B cell (primary cell): ENCODE measurements around the gene HOXA4. TPM values are rescaled to one million over a fixed set of nuclear protein-coding genes. Genes with fewer than 3 reads are reported as not detected.

Source experiments
- ATAC-seq: fragments of 200-7000 bp; cut with Tn5 transposase; one replicate; pipeline ENCODE4 v1.10.0; 2021; ENCODE audit warnings: low read depth, mild to moderate bottlenecking, moderate number of reproducible peaks, moderate library complexity
- CTCF ChIA-PET: fragments of 350-600 bp; sonication (Branson Sonifier 250); formaldehyde crosslinking; loops from one replicate; lab custom pipeline; 2021; ENCODE audit warnings: antibody characterized with exemption, inconsistent platforms; lab: Charles Lee
- POLR2A ChIA-PET: fragments of 350-600 bp; sonication (Branson Sonifier 250); formaldehyde crosslinking; loops from one replicate; lab custom pipeline; 2021; ENCODE audit warnings: antibody characterized with exemption; lab: Charles Lee
- DNase-seq: peaks from one replicate; pipeline ENCODE4 v3.0.0; 2013
- H2AFZ ChIP-seq: 2 replicates; pipeline ENCODE4 v1.6.1; 2012; ENCODE audit warnings: mild to moderate bottlenecking, low read depth, low read length; ENCODE audit not compliant: insufficient read depth, poor library complexity, severe bottlenecking
- H3K27ac ChIP-seq, 2 donors: 1 replicate in 1 of 2; 2 replicates in 1 of 2; pipeline ENCODE4 v1.5.1; 2012 to 2013; ENCODE audit warnings: low read length in 2 of 2, mild to moderate bottlenecking in 2 of 2, moderate library complexity in 1 of 2
- H3K27me3 ChIP-seq, 4 experiments: fragments of 200-600 bp in 1 of 4; sonication (generic) in 1 of 4; replicated peaks in 1 of 4; 1 replicate in 2 of 4; 2 replicates in 2 of 4; pipeline versions ENCODE4 v1.6.1 to v1.7.0; 2013 to 2016; ENCODE audit warnings: low read length in 3 of 4, mild to moderate bottlenecking in 2 of 4, mixed read lengths in 1 of 4, moderate library complexity in 1 of 4; ENCODE audit not compliant: insufficient read depth in 4 of 4, control insufficient read depth in 3 of 4; ENCODE audit errors: control extremely low read depth in 1 of 4
- H3K36me3 ChIP-seq, 2 experiments: replicated peaks in 1 of 2; 1 replicate in 1 of 2; 2 replicates in 1 of 2; pipeline versions ENCODE4 v1.6.1 to v1.7.1; 2013; ENCODE audit warnings: low read length in 1 of 2; ENCODE audit not compliant: insufficient read depth in 2 of 2, control insufficient read depth in 1 of 2; ENCODE audit errors: control extremely low read depth in 1 of 2, extremely low read depth in 1 of 2
- H3K4me1 ChIP-seq, 2 donors: fragments of 200-600 bp in 1 of 2; sonication (generic) in 1 of 2; 1 replicate in 1 of 2; 2 replicates in 1 of 2; pipeline versions ENCODE4 v1.5.1 to v1.6.1; 2013 to 2017; ENCODE audit warnings: low read length in 2 of 2; ENCODE audit not compliant: control insufficient read depth in 2 of 2, insufficient read depth in 2 of 2
- H3K4me2 ChIP-seq: replicated peaks from 2 replicates; pipeline ENCODE3; 2012; ENCODE audit warnings: mild to moderate bottlenecking, low read depth, low read length; ENCODE audit not compliant: poor library complexity, severe bottlenecking
- H3K4me3 ChIP-seq, 5 experiments: fragments of 200-600 bp in 1 of 5; sonication (generic) in 1 of 5; 1 replicate in 3 of 5; 2 replicates in 2 of 5; pipeline versions ENCODE4 v1.5.1 to v1.7.0; 2011 to 2016; ENCODE audit warnings: low read length in 4 of 5, mild to moderate bottlenecking in 4 of 5, low read depth in 2 of 5, control low read depth in 1 of 5, moderate library complexity in 1 of 5; ENCODE audit not compliant: insufficient read depth in 1 of 5; ENCODE audit errors: control extremely low read depth in 1 of 5, extremely low read depth in 1 of 5
- H3K79me2 ChIP-seq: fragments of 200-600 bp; sonication (generic); one replicate; pipeline ENCODE4 v1.6.0; 2016; ENCODE audit warnings: low read length; ENCODE audit not compliant: control insufficient read depth, insufficient read depth
- H3K9ac ChIP-seq: fragments of 200-600 bp; sonication (generic); 2 replicates; pipeline ENCODE4 v1.6.1; 2017; ENCODE audit warnings: mild to moderate bottlenecking, low read length, moderate library complexity
- H3K9me3 ChIP-seq, 3 donors: one replicate each; pipeline versions ENCODE4 v1.6.1 to v1.7.1; 2013; ENCODE audit warnings: low read length in 2 of 3; ENCODE audit not compliant: control insufficient read depth in 2 of 3, insufficient read depth in 1 of 3; ENCODE audit errors: control extremely low read depth in 1 of 3
- H4K20me1 ChIP-seq: 2 replicates; pipeline ENCODE4 v1.6.0; 2012; ENCODE audit warnings: mild to moderate bottlenecking, low read length; ENCODE audit not compliant: insufficient read depth, control insufficient read depth, poor library complexity, severe bottlenecking
- H3K27ac Mint-ChIP-seq: one replicate; pipeline ENCODE4 v1.8.0; 2021; ENCODE audit warnings: mixed read lengths
- H3K27me3 Mint-ChIP-seq: one replicate; pipeline ENCODE4 v1.8.0; 2021; ENCODE audit warnings: mixed read lengths
- H3K4me1 Mint-ChIP-seq: one replicate; pipeline ENCODE4 v1.8.0; 2021; ENCODE audit warnings: mixed read lengths
- H3K4me3 Mint-ChIP-seq: one replicate; pipeline ENCODE4 v1.8.0; 2021; ENCODE audit warnings: mixed read lengths
- H3K9me3 Mint-ChIP-seq: one replicate; pipeline ENCODE4 v1.8.0; 2022; ENCODE audit warnings: mixed read lengths; ENCODE audit not compliant: insufficient read depth
- EZH2 ChIP-seq: IDR thresholded peaks from 2 replicates; pipeline ENCODE4 v1.6.1; 2012; ENCODE audit warnings: borderline replicate concordance, low read depth, mild to moderate bottlenecking, moderate library complexity, low read length; ENCODE audit not compliant: insufficient read depth, poor library complexity, severe bottlenecking
- WGBS: methylation state at CpG from one replicate; pipeline ENCODE4 v1.1.5; 2013; ENCODE audit warnings: missing lambda C conversion rate; ENCODE audit not compliant: insufficient coverage; 5-methylcytosine and 5-hydroxymethylcytosine counted together
- intact Hi-C: fragments of 100-400 bp; cut with micrococcal nuclease; formaldehyde crosslinking; loops from one replicate; pipeline ENCODE4 v1.10.0; 2022
- polyA plus RNA-seq: library from polyadenylated mRNA; depleted of rRNA; stranded (reverse); fragments of >200 nt; gene quantifications from 2 replicates; pipeline ENCODE4 v1.2.3, GENCODE V29; 2012
- total RNA-seq, 2 donors: library from RNA; stranded (reverse); fragments of 120-200 nt in 1 of 2; gene quantifications; 1 replicate in 1 of 2; 2 replicates in 1 of 2; pipeline versions ENCODE4 v1.2.3 to v1.2.4, GENCODE V29; 2013 to 2022
- TF ChIP-seq, protein P1 (sequence below): fragments of 200-600 bp; IDR thresholded peaks from one replicate; pipeline ENCODE4 v1.8.0; 2022; ENCODE audit warnings: antibody characterized with exemption, mild to moderate bottlenecking

HOXA4 gene
- total and polyA plus RNA-seq, 2 donors (not counting 1 experiment from before 2014, with no cell fraction given): 0.30 TPM; not detected in 1

DNA sequence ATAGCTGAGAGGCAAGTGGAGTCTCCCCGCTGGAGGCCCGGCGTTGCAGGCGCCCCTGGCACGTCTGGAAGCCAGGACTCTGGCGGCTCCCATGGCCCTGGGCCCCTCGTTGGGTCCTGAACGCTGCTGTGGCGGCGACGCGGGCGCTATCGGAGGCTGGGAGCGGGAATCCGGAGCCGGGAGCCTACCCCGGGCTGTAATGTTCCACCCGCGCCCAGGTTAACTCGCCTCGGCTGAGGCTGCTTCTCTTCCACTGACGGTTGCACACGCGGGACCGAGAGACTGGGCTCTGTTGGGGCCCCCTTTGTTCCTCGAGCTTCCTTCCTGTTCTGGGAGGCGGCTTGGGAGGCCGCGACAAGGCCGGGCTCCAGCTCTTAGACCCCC lies 14.2 kb upstream of the HOXA4 start:
- ATAC-seq: no peak
- H3K27ac ChIP-seq: no peak overlapping the region
- peaks cover 0 to 56% (median 0%) of the 10 kb centered on the region in 3 donors for H3K9me3 ChIP-seq
- 76% methylated on average over 31 of the region's 31 CpGs for WGBS
- peaks cover 57% of the 10 kb centered on the region for H3K27me3 Mint-ChIP-seq
- H3K4me1 ChIP-seq: peaks cover 21 to 22% of the 10 kb centered on the region in 2 donors
- H2AFZ ChIP-seq: no peak overlapping the region
- H3K27me3 ChIP-seq: peaks cover 0 to 71% (median 43%) of the 10 kb centered on the region in 4 experiments
- no peak overlapping the region for H3K4me3 Mint-ChIP-seq
- H3K4me3 ChIP-seq: no peak overlapping the region
- no peak overlapping the region for H3K4me2 ChIP-seq
- ChIA-PET CTCF (interaction anchor here (1.0 to 1.7 kb wide), 3 partner anchors 17 to 458 kb away, joined by 3 to 7 read pairs (median 3); no protein-coding TSS in a partner anchor), POLR2A (no interaction called here)
- intact Hi-C loops: no loop called here
- TF ChIP-seq, protein P1, sequence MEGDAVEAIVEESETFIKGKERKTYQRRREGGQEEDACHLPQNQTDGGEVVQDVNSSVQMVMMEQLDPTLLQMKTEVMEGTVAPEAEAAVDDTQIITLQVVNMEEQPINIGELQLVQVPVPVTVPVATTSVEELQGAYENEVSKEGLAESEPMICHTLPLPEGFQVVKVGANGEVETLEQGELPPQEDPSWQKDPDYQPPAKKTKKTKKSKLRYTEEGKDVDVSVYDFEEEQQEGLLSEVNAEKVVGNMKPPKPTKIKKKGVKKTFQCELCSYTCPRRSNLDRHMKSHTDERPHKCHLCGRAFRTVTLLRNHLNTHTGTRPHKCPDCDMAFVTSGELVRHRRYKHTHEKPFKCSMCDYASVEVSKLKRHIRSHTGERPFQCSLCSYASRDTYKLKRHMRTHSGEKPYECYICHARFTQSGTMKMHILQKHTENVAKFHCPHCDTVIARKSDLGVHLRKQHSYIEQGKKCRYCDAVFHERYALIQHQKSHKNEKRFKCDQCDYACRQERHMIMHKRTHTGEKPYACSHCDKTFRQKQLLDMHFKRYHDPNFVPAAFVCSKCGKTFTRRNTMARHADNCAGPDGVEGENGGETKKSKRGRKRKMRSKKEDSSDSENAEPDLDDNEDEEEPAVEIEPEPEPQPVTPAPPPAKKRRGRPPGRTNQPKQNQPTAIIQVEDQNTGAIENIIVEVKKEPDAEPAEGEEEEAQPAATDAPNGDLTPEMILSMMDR: no peak
- TF ChIP-seq EZH2: no peak
- H3K27ac Mint-ChIP-seq: no peak overlapping the region
- no peak for DNase-seq
- no peak overlapping the region for H3K9ac ChIP-seq
- no peaks in the 10 kb centered on the region for H3K79me2 ChIP-seq
- peaks cover 17% of the 10 kb centered on the region for H3K4me1 Mint-ChIP-seq
- H4K20me1 ChIP-seq: no peaks in the 10 kb centered on the region
- H3K36me3 ChIP-seq: no peaks in the 10 kb centered on the region
- H3K9me3 Mint-ChIP-seq: no peaks in the 10 kb centered on the region

DNA sequence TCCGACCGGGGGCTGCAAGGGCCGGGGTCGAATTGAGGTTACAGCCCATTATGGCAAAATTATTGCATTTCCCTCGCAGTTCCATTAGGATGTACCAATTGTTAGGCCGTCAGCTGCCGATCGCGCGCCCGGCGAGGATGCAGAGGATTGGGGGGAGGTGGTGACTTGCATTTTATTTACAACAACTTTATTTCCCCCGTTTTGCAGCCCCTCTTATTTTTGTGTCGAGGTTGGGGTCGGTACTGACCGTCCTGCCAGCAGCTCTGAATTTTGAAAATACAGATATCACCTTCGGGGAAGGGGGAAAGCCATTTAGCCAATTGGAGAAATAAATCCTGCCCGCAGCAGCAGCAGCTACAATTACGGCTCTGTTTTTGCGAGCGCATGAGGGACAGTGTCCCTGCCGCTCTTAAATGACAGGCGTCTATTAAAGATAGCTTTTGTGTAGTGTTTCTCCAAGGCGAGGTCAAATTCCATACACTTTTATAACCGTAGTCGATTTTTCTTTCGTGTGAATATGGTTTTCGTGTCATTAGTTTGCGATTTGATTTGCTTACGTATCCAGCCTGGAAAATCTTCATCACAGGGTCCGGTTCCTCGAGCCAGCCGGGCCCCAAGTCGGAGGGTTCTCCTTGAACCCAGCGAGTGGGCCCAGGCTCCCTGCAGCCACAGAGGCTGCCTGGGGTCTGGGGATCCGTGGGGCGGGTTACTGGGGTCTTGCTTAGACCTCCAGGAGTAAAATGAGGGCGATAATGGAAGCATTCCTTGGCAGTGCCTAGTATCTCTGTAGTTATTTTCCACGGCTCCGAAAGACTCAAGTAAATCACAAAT lies 13.6 kb upstream of the HOXA4 start:
- peaks cover 17% of the 10 kb centered on the region for H3K4me1 Mint-ChIP-seq
- ATAC-seq (no peak), DNase-seq (no peak)
- WGBS: 90% methylated on average over 26 of the region's 40 CpGs
- H3K9me3 ChIP-seq: peaks cover 0 to 59% (median 0%) of the 10 kb centered on the region in 3 donors
- no peaks in the 10 kb centered on the region for H4K20me1 ChIP-seq
- H3K4me2 ChIP-seq: peak overlapping the region; percentile 17
- CTCF ChIA-PET: interaction anchor here (1.0 to 1.7 kb wide), 6 partner anchors 13 to 461 kb away, joined by 3 to 7 read pairs (median 3); no protein-coding TSS in a partner anchor
- no peak overlapping the region for H3K4me3 Mint-ChIP-seq
- no peaks in the 10 kb centered on the region for H3K79me2 ChIP-seq
- no peak overlapping the region for H3K27ac ChIP-seq
- no peaks in the 10 kb centered on the region for H3K9me3 Mint-ChIP-seq
- no peak overlapping the region for H2AFZ ChIP-seq
- no peak overlapping the region for H3K4me3 ChIP-seq
- H3K27me3 ChIP-seq: peaks cover 0 to 67% (median 37%) of the 10 kb centered on the region in 4 experiments
- H3K36me3 ChIP-seq: no peaks in the 10 kb centered on the region
- H3K4me1 ChIP-seq: peaks cover 19 to 21% of the 10 kb centered on the region in 2 donors
- intact Hi-C loops: no loop called here
- no peak overlapping the region for H3K27ac Mint-ChIP-seq
- TF ChIP-seq, protein P1: peak; percentile 24
- no peak for TF ChIP-seq EZH2
- H3K9ac ChIP-seq: no peak overlapping the region
- H3K27me3 Mint-ChIP-seq: peaks cover 57% of the 10 kb centered on the region
- POLR2A ChIA-PET: no interaction called here
